AG09319 (cell line): Measurements from ENCODE around the gene ELMO1.

Experiments
- DNase-seq: peaks from one replicate; pipeline ENCODE4 v3.0.0-alpha.2; 2010; ENCODE audit warnings: low read depth; ENCODE audit errors: extremely low read depth
- TF ChIP-seq, protein P1 (sequence below): IDR thresholded peaks from 2 replicates; pipeline ENCODE4 v1.5.1; 2011; ENCODE audit warnings: low read depth, mild to moderate bottlenecking, inconsistent platforms, low read length, moderate library complexity

Gene ELMO1

DNA sequence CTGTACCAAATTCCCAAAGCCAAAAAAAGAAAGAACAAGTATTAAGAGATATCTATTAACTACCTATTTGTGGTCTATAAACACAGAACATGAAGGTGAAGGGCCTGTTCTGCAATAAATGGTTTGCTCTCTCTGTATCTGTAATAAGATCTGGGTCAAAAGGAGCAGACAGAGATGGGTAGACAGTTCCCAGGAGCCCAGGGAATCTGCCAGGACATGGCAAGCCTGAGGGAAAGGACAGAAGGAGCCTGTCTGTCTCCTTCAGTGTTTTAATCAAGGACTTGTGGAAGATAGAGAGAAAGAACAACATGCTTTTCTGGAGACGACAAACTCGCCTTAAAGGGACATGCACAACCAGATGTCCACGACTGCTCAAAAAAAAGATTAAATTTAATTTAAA lies 165.7 kb downstream of the ELMO1 start:
- TF ChIP-seq, protein P1, sequence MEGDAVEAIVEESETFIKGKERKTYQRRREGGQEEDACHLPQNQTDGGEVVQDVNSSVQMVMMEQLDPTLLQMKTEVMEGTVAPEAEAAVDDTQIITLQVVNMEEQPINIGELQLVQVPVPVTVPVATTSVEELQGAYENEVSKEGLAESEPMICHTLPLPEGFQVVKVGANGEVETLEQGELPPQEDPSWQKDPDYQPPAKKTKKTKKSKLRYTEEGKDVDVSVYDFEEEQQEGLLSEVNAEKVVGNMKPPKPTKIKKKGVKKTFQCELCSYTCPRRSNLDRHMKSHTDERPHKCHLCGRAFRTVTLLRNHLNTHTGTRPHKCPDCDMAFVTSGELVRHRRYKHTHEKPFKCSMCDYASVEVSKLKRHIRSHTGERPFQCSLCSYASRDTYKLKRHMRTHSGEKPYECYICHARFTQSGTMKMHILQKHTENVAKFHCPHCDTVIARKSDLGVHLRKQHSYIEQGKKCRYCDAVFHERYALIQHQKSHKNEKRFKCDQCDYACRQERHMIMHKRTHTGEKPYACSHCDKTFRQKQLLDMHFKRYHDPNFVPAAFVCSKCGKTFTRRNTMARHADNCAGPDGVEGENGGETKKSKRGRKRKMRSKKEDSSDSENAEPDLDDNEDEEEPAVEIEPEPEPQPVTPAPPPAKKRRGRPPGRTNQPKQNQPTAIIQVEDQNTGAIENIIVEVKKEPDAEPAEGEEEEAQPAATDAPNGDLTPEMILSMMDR: no peak
- DNase-seq: no peak

DNA sequence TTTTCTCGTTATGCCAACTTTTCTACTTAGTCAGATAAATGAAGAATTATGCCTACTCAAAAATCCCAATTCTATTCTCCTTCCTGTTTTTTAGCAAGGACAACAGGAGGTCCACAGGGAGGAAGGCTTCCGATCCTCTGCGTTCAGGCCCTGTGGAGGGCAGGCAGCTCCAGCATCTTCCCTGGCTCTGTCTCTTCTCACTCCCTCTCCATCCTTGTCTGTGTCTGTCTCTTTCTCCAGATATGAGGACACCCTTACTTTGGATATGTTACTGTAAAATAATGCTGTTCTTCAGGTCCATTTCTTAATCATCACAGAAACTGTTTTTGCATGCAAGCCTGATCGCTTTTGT lies 166.6 kb downstream of the ELMO1 start:
- DNase-seq: no peak
- TF ChIP-seq, protein P1: no peak

DNA sequence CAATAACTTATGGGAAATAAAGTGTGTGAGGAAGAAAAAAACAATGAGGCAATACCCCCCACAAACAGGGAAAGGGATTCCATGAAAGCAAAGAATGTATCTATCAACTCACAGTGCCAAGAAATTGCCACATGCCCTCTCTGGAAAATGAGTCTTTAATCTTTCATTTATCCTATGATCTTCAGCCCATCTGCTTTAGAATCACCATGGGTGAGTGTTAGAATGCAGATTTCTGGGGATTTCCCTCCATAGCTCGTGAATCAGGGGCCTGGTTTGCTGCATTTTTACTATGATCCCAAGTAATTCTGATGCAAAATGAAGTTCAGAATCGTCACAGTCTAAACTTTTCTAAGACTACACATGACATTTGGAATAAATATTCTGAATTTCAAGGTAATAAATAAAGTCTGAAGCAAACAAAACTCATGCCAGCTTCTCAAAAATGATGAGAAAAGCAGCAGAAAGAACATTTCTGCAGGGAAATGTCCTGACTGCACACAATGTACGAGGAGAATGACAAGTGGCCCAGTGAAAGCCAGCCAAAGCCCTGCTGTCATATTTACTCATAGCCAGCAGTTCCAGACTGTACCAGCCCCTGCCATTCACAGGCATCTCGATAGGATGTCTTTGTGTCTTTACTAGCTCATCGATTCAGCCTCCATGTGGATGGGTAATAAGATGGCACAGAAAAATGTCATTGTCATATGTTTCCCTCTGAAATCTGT lies 167.1 kb downstream of the ELMO1 start:
- no peak for DNase-seq
- TF ChIP-seq, protein P1: no peak

DNA sequence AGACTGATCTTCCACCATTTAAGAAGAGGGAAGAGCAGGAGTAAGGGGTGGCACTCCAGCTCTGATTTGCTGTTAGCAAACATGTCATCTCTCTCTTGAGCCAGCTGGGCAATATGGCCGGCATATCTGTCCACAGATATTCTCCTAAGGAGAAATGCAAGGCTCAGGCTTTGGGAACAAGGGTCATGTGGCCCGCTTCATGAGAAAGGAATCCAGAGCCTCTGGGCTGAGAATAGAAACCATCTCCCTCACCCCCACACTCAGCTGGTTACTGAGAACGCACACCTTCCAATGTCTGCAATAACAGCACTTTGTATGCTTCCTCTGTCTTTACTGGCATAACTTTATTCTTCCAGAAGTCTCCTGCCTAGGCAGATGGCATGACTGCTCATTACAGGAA lies 171.2 kb downstream of the ELMO1 start:
- no peak for DNase-seq
- TF ChIP-seq, protein P1: no peak

DNA sequence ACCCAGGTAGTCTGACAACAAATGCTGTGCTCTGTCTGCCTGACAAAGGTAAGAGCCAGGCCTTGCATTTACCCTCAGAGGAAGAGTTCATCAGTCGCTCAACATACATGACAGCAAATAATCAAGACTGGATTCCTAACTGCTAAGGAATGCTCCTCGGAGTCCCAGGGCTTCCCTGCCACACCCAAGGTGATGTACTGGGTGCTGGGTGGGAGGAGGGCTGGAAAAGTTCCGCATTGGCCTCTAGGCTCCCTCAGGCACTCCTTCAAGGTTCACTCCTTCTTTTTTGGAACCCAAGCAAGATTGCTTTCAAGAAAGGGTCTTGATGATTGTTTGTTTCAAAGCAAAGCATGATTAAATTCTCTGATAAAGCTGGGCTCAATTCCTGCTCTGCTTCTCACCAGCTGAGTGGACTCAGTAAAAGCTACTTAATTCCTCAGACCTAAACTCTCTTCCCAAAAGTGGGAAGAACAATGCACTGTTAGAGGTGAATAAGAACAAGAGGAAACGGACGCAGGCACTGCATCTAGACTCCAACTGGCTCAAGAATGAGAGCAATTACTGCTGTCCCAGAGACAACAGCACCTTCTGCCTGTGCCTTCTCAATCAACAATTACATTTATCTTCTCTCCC lies 173.5 kb downstream of the ELMO1 start:
- DNase-seq: no peak
- TF ChIP-seq, protein P1: no peak

DNA sequence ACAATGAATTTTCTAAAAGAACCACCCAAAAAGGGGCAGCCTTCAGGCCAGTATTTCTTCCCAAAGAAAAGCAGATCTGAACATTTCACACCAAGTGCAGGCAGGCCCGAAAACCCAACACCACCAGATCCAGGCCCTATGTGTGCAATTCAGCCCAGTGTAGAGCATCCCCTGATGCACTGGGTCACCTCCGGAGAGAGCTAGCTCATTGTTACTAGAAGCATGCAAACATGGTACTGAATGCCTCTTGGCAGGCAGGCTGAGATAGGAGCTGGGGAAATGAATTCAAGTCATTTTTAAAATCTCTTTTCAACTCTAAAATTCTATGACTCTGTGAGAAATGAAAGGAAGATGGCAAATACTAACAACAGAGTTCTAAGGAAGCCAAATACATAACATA lies 174.8 kb downstream of the ELMO1 start:
- no peak for DNase-seq
- TF ChIP-seq, protein P1: no peak

DNA sequence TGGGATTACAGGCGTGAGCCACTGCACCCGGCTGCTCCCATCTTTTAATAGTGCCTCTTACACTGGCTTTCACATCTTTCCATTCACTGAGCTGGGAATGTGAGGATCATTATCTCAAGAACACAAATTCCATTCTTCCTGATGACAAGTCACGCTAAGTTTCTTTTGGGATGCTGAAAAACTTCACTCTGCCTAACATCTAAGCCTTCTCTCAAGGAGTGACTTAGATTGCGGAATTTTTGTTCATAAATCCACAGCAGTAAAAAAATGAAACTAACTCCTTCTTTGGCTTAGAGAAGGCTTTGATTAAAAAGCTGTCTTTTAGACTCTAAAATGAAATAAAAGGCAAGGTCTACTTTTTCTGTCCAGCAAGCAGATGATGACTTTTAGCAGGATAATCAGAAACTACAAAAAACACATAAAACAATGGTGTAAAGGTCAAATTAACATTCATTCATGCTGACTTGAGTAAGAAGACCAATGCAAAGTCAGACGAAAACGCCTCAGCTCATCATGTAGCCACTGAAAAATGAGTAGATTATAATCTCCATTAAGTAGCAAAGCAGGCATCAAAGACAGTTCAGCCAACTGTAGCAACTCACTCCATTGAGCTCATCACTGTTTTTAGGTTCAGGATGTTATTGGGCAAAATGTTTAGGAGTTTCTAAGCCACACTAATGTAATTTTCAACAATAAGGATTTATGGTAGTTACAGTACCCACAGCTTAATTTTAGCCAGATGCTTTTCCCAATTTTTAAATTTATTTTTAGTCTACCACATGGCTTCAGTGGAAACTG lies 178.8 kb downstream of the ELMO1 start:
- TF ChIP-seq, protein P1: no peak
- DNase-seq: no peak
